Osteoblast (primary cell): ENCODE results near the gene SLC22A14. TPM values are rescaled to one million over a fixed set of nuclear protein-coding genes. Genes with fewer than 3 reads are reported as not detected.

Source experiments
- DNase-seq: peaks from one replicate; pipeline ENCODE4 v3.0.0; 2011; ENCODE audit warnings: low spot score, mixed read lengths; ENCODE audit not compliant: insufficient read length; ENCODE audit errors: missing footprints
- H2AFZ ChIP-seq: 2 replicates; pipeline ENCODE4 v1.6.0; 2011; ENCODE audit warnings: mild to moderate bottlenecking, low read length
- H3K27ac ChIP-seq: 2 replicates; pipeline ENCODE4 v1.5.1; 2011; ENCODE audit warnings: mild to moderate bottlenecking, low read depth, low read length, moderate library complexity
- H3K27me3 ChIP-seq: 2 replicates; pipeline ENCODE4 v1.6.0; 2012; ENCODE audit warnings: mild to moderate bottlenecking, control low read depth, inconsistent platforms, low read length, moderate library complexity; ENCODE audit not compliant: insufficient read depth
- H3K36me3 ChIP-seq: 2 replicates; pipeline ENCODE4 v1.5.1; 2011; ENCODE audit warnings: mild to moderate bottlenecking, low read length, control low read depth, moderate library complexity; ENCODE audit not compliant: insufficient read depth
- H3K4me1 ChIP-seq: 2 replicates; pipeline ENCODE4 v1.5.1; 2011; ENCODE audit warnings: mild to moderate bottlenecking, low read length, control low read depth, moderate library complexity; ENCODE audit not compliant: insufficient read depth
- H3K4me2 ChIP-seq: 2 replicates; pipeline ENCODE4 v1.6.0; 2011; ENCODE audit warnings: mild to moderate bottlenecking, low read length; ENCODE audit not compliant: insufficient read depth
- H3K4me3 ChIP-seq: fragments of 200-600 bp; sonication (generic); 3 replicates; pipeline ENCODE4 v1.5.1; 2012; ENCODE audit warnings: mild to moderate bottlenecking, low read length, inconsistent platforms; ENCODE audit not compliant: insufficient read depth
- H3K79me2 ChIP-seq: 2 replicates; pipeline ENCODE4 v1.6.0; 2012; ENCODE audit warnings: mild to moderate bottlenecking, low read length, control low read depth, inconsistent platforms; ENCODE audit not compliant: insufficient read depth
- H3K9me3 ChIP-seq: 2 replicates; pipeline ENCODE4 v1.5.1; 2011; ENCODE audit warnings: low read depth, low read length, control low read depth
- H4K20me1 ChIP-seq: 2 replicates; pipeline ENCODE4 v1.6.0; 2012; ENCODE audit warnings: mild to moderate bottlenecking, low read length, control low read depth; ENCODE audit not compliant: insufficient read depth
- total RNA-seq: library from RNA; depleted of rRNA; stranded (reverse); fragments of >200 nt; gene quantifications from 2 replicates; pipeline ENCODE4 v1.2.3, GENCODE V29; 2012
- TF ChIP-seq, protein P1 (sequence below): IDR thresholded peaks from 2 replicates; pipeline ENCODE4 v1.5.1; 2011; ENCODE audit warnings: mild to moderate bottlenecking, low read depth, low read length, moderate library complexity; ENCODE audit errors: extremely low read depth

The SLC22A14 gene
- total RNA-seq, 1 donor, result 0.36 TPM

DNA sequence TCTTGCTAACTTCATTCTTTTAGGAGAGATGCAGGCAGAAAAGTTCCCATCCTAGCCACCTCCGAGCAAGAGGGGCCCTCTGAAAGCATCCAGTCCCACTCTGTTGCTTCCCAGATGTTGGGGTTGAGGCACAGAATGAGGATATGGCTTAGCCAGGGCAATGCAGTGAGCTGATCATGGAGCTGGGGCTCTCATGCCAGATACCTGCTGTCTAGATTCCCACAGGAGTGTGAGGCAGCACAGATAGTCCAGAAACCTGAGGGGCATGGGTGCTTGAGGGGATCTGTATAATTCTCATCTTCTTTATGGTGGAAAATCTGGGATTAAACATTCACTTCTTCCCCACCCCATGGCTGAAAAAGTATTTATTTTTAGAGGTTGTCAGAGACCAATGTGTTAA, 15.3 kb upstream of the SLC22A14 start:
- Histone ChIP-seq H4K20me1 (no peaks in the 10 kb centered on the region), H3K4me3 (no peak overlapping the region), H3K27ac (no peak overlapping the region), H3K36me3 (no peaks in the 10 kb centered on the region), H3K4me2 (no peak overlapping the region), H2AFZ (no peak overlapping the region), H3K9me3 (no peaks in the 10 kb centered on the region), H3K27me3 (no peaks in the 10 kb centered on the region), H3K4me1 (no peaks in the 10 kb centered on the region), H3K79me2 (no peaks in the 10 kb centered on the region)
- DNase-seq, result no peak
- TF ChIP-seq, protein P1, sequence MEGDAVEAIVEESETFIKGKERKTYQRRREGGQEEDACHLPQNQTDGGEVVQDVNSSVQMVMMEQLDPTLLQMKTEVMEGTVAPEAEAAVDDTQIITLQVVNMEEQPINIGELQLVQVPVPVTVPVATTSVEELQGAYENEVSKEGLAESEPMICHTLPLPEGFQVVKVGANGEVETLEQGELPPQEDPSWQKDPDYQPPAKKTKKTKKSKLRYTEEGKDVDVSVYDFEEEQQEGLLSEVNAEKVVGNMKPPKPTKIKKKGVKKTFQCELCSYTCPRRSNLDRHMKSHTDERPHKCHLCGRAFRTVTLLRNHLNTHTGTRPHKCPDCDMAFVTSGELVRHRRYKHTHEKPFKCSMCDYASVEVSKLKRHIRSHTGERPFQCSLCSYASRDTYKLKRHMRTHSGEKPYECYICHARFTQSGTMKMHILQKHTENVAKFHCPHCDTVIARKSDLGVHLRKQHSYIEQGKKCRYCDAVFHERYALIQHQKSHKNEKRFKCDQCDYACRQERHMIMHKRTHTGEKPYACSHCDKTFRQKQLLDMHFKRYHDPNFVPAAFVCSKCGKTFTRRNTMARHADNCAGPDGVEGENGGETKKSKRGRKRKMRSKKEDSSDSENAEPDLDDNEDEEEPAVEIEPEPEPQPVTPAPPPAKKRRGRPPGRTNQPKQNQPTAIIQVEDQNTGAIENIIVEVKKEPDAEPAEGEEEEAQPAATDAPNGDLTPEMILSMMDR, result no peak

DNA sequence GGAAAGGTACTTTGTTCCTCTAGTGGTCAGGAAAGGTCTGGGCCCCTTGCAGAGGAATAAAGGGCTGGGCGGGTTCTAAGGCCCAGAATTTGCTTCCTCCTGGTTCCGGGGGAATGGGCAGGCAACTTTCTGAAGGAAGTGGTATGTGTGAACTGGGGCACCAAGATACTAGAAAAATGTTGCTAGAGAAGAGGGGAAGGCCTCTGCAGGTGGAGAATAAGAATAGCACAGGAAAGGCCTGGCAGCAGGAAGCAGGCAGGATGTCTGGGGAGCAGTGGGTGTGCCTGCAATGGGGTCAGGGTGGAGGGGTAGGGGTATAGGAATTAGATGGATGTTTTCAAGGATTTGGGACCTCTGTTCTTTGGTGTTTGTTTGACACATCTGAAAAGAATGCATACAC, 14.4 kb upstream of the SLC22A14 start:
- DNase-seq, result no peak
- Histone ChIP-seq H3K4me2 (no peak overlapping the region), H3K27ac (no peak overlapping the region), H3K4me3 (no peak overlapping the region), H3K4me1 (no peaks in the 10 kb centered on the region), H3K79me2 (no peaks in the 10 kb centered on the region), H2AFZ (no peak overlapping the region), H3K9me3 (no peaks in the 10 kb centered on the region), H3K27me3 (no peaks in the 10 kb centered on the region), H4K20me1 (no peaks in the 10 kb centered on the region), H3K36me3 (no peaks in the 10 kb centered on the region)
- TF ChIP-seq, protein P1, result no peak

DNA sequence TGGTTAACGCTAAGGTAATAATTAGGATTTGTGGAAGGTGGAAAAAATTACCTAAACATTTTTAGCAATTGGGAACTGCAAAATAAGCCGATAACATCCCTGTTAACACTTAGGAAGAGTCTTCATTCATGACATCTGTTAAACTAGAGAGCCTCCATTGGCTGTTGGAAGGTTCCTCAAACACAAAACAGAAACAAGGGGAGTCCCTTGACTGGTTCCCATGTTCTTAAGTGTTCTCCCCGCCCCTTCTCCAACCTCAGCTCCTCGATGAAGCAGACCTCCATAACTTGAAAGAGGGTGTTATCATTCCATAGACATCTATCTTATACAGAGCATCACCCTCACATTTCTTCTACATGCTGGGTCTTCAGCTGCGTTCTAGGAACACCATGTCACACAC, 14.0 kb upstream of the SLC22A14 start:
- no peaks in the 10 kb centered on the region for H3K4me1 ChIP-seq
- H3K36me3 ChIP-seq, result no peaks in the 10 kb centered on the region
- H2AFZ ChIP-seq, result no peak overlapping the region
- TF ChIP-seq, protein P1, result no peak
- H4K20me1 ChIP-seq, result no peaks in the 10 kb centered on the region
- no peaks in the 10 kb centered on the region for H3K27me3 ChIP-seq
- H3K27ac ChIP-seq, result no peak overlapping the region
- no peak for DNase-seq
- no peak overlapping the region for H3K4me3 ChIP-seq
- no peaks in the 10 kb centered on the region for H3K9me3 ChIP-seq
- H3K79me2 ChIP-seq, result no peaks in the 10 kb centered on the region
- H3K4me2 ChIP-seq, result no peak overlapping the region

DNA sequence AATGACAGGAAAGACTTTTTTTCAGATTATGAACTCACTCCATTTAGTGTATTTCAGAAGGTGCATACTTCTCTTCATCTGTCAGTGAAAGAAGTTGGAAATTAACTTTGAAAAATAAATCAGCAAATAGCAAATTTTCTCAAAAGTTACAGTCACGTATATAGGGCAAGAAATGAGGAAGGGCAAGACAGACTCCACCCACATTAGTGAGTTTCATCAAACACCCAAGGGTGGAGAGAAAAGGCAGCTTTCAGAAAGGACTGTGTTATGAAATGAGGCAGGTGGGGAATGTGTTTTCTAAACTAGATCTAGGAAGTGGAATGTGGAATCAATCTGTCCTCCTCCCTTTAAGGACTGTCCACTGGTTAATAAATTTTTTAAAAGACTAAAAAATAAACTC, 13.6 kb upstream of the SLC22A14 start:
- H3K4me3 ChIP-seq, result no peak overlapping the region
- no peak overlapping the region for H2AFZ ChIP-seq
- no peak overlapping the region for H3K4me2 ChIP-seq
- no peaks in the 10 kb centered on the region for H3K9me3 ChIP-seq
- no peaks in the 10 kb centered on the region for H4K20me1 ChIP-seq
- no peaks in the 10 kb centered on the region for H3K27me3 ChIP-seq
- no peaks in the 10 kb centered on the region for H3K4me1 ChIP-seq
- TF ChIP-seq, protein P1, result no peak
- H3K79me2 ChIP-seq, result no peaks in the 10 kb centered on the region
- no peak for DNase-seq
- no peaks in the 10 kb centered on the region for H3K36me3 ChIP-seq
- H3K27ac ChIP-seq, result no peak overlapping the region
